ENCODE results near the gene S100PBP.

- TF ChIP-seq POLR2A (IDR thresholded peaks at IDR 0.05; ENCODE audit: low read depth) (no peak), CTCF (IDR thresholded peaks at IDR 0.05) (no peak), EP300 (IDR thresholded peaks at IDR 0.05) (no peak), POLR2AphosphoS5 (IDR thresholded peaks at IDR 0.05) (no peak)
Measured at GRCh38 chr1:32887623-32888022, 70.2 kb downstream of the S100PBP start.

All from esophagus muscularis mucosa (tissue), 4 donors.